ENCODE data around the gene SPATA13. TPM values are rescaled to one million over a fixed set of nuclear protein-coding genes. Genes with fewer than 3 reads are reported as not detected.

Gene SPATA13
- total and polyA plus RNA-seq, 5 experiments from 2014 or later, result 80.4 to 121 (median 92.8) TPM

- Mint-ChIP-seq H3K9me3 (no peaks in the 10 kb centered on the region), H3K4me3 (peak overlapping the region in 1 of 10 donors; percentile 38), H3K27me3 (no peaks in the 10 kb centered on the region), H3K4me1 (peaks cover 2 to 28% (median 11%) of the 10 kb centered on the region in 4 donors), H3K36me3 (peaks cover 0 to 3% (median 0%) of the 10 kb centered on the region in 3 donors), H3K27ac (peak overlapping the region in 3 of 10 donors; percentile 7 to 75 (median 7))
- POLR2A ChIA-PET, result interaction anchor here (0.5 to 1.2 kb wide), 3 partner anchors 11 to 38 kb away, joined by 3 to 6 read pairs (median 4); no protein-coding TSS in a partner anchor
- ATAC-seq (no peak), DNase-seq (no peak)
Measured at GRCh38 chr13:24234200-24234915, 73.8 kb downstream of the SPATA13 start.

GRCh38 chr13:24237356-24237755, 76.8 kb downstream of the SPATA13 start:
- DNase-seq, result no peak
- Mint-ChIP-seq H3K4me3 (no peak overlapping the region), H3K4me1 (peaks cover 4 to 7% (median 5%) of the 10 kb centered on the region in 4 donors), H3K36me3 (peaks cover 0 to 3% (median 0%) of the 10 kb centered on the region in 3 donors), H3K9me3 (no peaks in the 10 kb centered on the region), H3K27ac (peak overlapping the region in 1 of 10 donors; percentile 63), H3K27me3 (no peaks in the 10 kb centered on the region)
- ATAC-seq, result no peak
- POLR2A ChIA-PET, result no interaction called here

- H3K27ac Mint-ChIP-seq, result peak overlapping the region in 1 of 10 donors; percentile 20
- ATAC-seq (no peak), DNase-seq (no peak)
- H3K36me3 Mint-ChIP-seq, result peaks cover 0 to 1% (median 0%) of the 10 kb centered on the region in 3 donors
- no peaks in the 10 kb centered on the region for H3K27me3 Mint-ChIP-seq
- no peak overlapping the region for H3K4me3 Mint-ChIP-seq
- H3K4me1 Mint-ChIP-seq, result peaks cover 4 to 11% (median 5%) of the 10 kb centered on the region in 4 donors
- no peaks in the 10 kb centered on the region for H3K9me3 Mint-ChIP-seq
- POLR2A ChIA-PET, result no interaction called here
Measured at GRCh38 chr13:24241336-24241735, 80.8 kb downstream of the SPATA13 start.

- H3K4me3 Mint-ChIP-seq, result no peak overlapping the region
- DNase-seq (no peak), ATAC-seq (no peak)
- no peaks in the 10 kb centered on the region for H3K9me3 Mint-ChIP-seq
- peak overlapping the region in 3 of 10 donors; percentile 11 to 66 (median 50) for H3K27ac Mint-ChIP-seq
- POLR2A ChIA-PET, result no interaction called here
- H3K36me3 Mint-ChIP-seq, result no peaks in the 10 kb centered on the region
- H3K4me1 Mint-ChIP-seq, result peaks cover 8 to 12% (median 10%) of the 10 kb centered on the region in 4 donors
- H3K27me3 Mint-ChIP-seq, result no peaks in the 10 kb centered on the region
Measured at GRCh38 chr13:24242100-24242499, 81.6 kb downstream of the SPATA13 start.

- Mint-ChIP-seq H3K4me1 (peaks cover 8 to 17% (median 11%) of the 10 kb centered on the region in 4 donors), H3K27ac (peak overlapping the region in 1 of 10 donors; percentile 27)
- ATAC-seq, result no peak
Measured at GRCh38 chr13:24243302-24243701, 82.8 kb downstream of the SPATA13 start.

GRCh38 chr13:24244802-24245201, 84.3 kb downstream of the SPATA13 start:
- POLR2A ChIA-PET, result interaction anchor here (0.6 to 0.7 kb wide), 2 partner anchors 11 to 34 kb away, joined by 3 to 6 read pairs; no protein-coding TSS in a partner anchor
- Mint-ChIP-seq H3K9me3 (no peaks in the 10 kb centered on the region), H3K27ac (peak overlapping the region in 1 of 10 donors; percentile 41)

More at GRCh38 chr13:24243302-24243701, 82.8 kb downstream of the SPATA13 start:
- POLR2A ChIA-PET, result no interaction called here
- DNase-seq, result no peak
- H3K4me3 Mint-ChIP-seq, result no peak overlapping the region
- H3K27me3 Mint-ChIP-seq, result no peaks in the 10 kb centered on the region
- no peaks in the 10 kb centered on the region for H3K9me3 Mint-ChIP-seq
- no peaks in the 10 kb centered on the region for H3K36me3 Mint-ChIP-seq

GRCh38 chr13:24247016-24247415, 86.5 kb downstream of the SPATA13 start:
- Mint-ChIP-seq H3K27ac (peak overlapping the region in 9 of 10 donors; percentile 29 to 97 (median 61)), H3K27me3 (no peaks in the 10 kb centered on the region), H3K9me3 (no peaks in the 10 kb centered on the region), H3K4me1 (peaks cover 16 to 44% (median 42%) of the 10 kb centered on the region in 4 donors), H3K36me3 (peaks cover 0 to 1% (median 0%) of the 10 kb centered on the region in 3 donors), H3K4me3 (no peak overlapping the region)
- POLR2A ChIA-PET, result interaction anchor here (21.8 kb wide), 1 partner anchor 26 kb away, joined by 661 read pairs; no protein-coding TSS in a partner anchor
- ATAC-seq (no peak), DNase-seq (no peak)

More at GRCh38 chr13:24244802-24245201, 84.3 kb downstream of the SPATA13 start:
- Mint-ChIP-seq H3K27me3 (no peaks in the 10 kb centered on the region), H3K4me1 (peaks cover 10 to 30% (median 20%) of the 10 kb centered on the region in 4 donors), H3K4me3 (no peak overlapping the region), H3K36me3 (no peaks in the 10 kb centered on the region)
- ATAC-seq (no peak), DNase-seq (no peak)

- POLR2A ChIA-PET, result interaction anchor here (0.7 to 21.8 kb wide), 2 partner anchors 9 to 23 kb away, joined by 4 to 661 read pairs; no protein-coding TSS in a partner anchor
- no peak for DNase-seq
- Mint-ChIP-seq H3K4me3 (peak overlapping the region; percentile 2 to 90 (median 42)), H3K27ac (peak overlapping the region; percentile 90 to 100 (median 98)), H3K9me3 (no peaks in the 10 kb centered on the region), H3K27me3 (no peaks in the 10 kb centered on the region), H3K4me1 (peaks cover 35 to 66% (median 60%) of the 10 kb centered on the region in 4 donors), H3K36me3 (peaks cover under 1 to 5% (median 3%) of the 10 kb centered on the region in 3 donors)
- ATAC-seq, result no peak
Measured at GRCh38 chr13:24249624-24250023, 89.1 kb downstream of the SPATA13 start.

GRCh38 chr13:24250376-24251057, 90.0 kb downstream of the SPATA13 start:
- POLR2A ChIA-PET, result interaction anchor here (1.0 to 21.8 kb wide), 6 partner anchors 17 to 262 kb away, joined by 3 to 661 read pairs (median 4); partner anchors contain the start of genes PARP4 and SPATA13
- H3K9me3 Mint-ChIP-seq, result no peaks in the 10 kb centered on the region
- H3K4me3 Mint-ChIP-seq, result peak overlapping the region; percentile 90 to 99 (median 96)
- peaks cover 5 to 8% (median 8%) of the 10 kb centered on the region in 3 donors for H3K36me3 Mint-ChIP-seq
- H3K4me1 Mint-ChIP-seq, result peaks cover 41 to 75% (median 69%) of the 10 kb centered on the region in 4 donors
- no peak for ATAC-seq
- H3K27ac Mint-ChIP-seq, result peak overlapping the region; percentile 93 to 100 (median 98)
- no peaks in the 10 kb centered on the region for H3K27me3 Mint-ChIP-seq
- DNase-seq, result no peak

- peak; percentile 82 to 87 for ATAC-seq
- POLR2A ChIA-PET, result interaction anchor here (1.0 to 21.8 kb wide), 6 partner anchors 18 to 261 kb away, joined by 3 to 661 read pairs (median 4); partner anchors contain the start of genes PARP4 and SPATA13
- peak overlapping the region; percentile 90 to 99 (median 96) for H3K4me3 Mint-ChIP-seq
- H3K27ac Mint-ChIP-seq, result peak overlapping the region; percentile 93 to 100 (median 98)
- peak; percentile 59 to 94 (median 84) for DNase-seq
- H3K36me3 Mint-ChIP-seq, result peaks cover 5 to 16% (median 12%) of the 10 kb centered on the region in 3 donors
- H3K4me1 Mint-ChIP-seq, result peaks cover 43 to 81% (median 75%) of the 10 kb centered on the region in 4 donors
- H3K27me3 Mint-ChIP-seq, result no peaks in the 10 kb centered on the region
- H3K9me3 Mint-ChIP-seq, result no peaks in the 10 kb centered on the region
Measured at GRCh38 chr13:24251525-24251924, 91.0 kb downstream of the SPATA13 start.

- peak in 1 of 10 donors; percentile 27 for DNase-seq
- H3K4me1 Mint-ChIP-seq, result peaks cover 45 to 83% (median 79%) of the 10 kb centered on the region in 4 donors
- H3K27ac Mint-ChIP-seq, result peak overlapping the region; percentile 93 to 100 (median 98)
- POLR2A ChIA-PET, result interaction anchor here (1.2 to 21.8 kb wide), 3 partner anchors 21 to 36 kb away, joined by 3 to 661 read pairs (median 8); no protein-coding TSS in a partner anchor
- peak overlapping the region; percentile 90 to 99 (median 96) for H3K4me3 Mint-ChIP-seq
- H3K9me3 Mint-ChIP-seq, result no peaks in the 10 kb centered on the region
- H3K36me3 Mint-ChIP-seq, result peaks cover 5 to 22% (median 18%) of the 10 kb centered on the region in 3 donors
- H3K27me3 Mint-ChIP-seq, result no peaks in the 10 kb centered on the region
- ATAC-seq, result peak; percentile 9 to 15
Measured at GRCh38 chr13:24252136-24252535, 91.6 kb downstream of the SPATA13 start.

- peaks cover 5 to 36% (median 25%) of the 10 kb centered on the region in 3 donors for H3K36me3 Mint-ChIP-seq
- POLR2A ChIA-PET, result interaction anchor here (21.8 kb wide), 1 partner anchor 19 kb away, joined by 661 read pairs; no protein-coding TSS in a partner anchor
- peak overlapping the region; percentile 90 to 99 (median 96) for H3K4me3 Mint-ChIP-seq
- no peak for DNase-seq
- peaks cover 52 to 95% (median 90%) of the 10 kb centered on the region in 4 donors for H3K4me1 Mint-ChIP-seq
- H3K27me3 Mint-ChIP-seq, result no peaks in the 10 kb centered on the region
- ATAC-seq, result no peak
- no peaks in the 10 kb centered on the region for H3K9me3 Mint-ChIP-seq
- peak overlapping the region; percentile 93 to 100 (median 98) for H3K27ac Mint-ChIP-seq
Measured at GRCh38 chr13:24253520-24254145, 93.1 kb downstream of the SPATA13 start.
